T-helper 1 cell (primary cell): Measurements from ENCODE around the gene INPP5A.
"Not testable (repeated sequence)": the region's sequence is repeated elsewhere in the genome, so short reads cannot be mapped to it uniquely, and the experiment has no call there.

Experiments
- DNase-seq, 5 donors: peaks; one replicate each; pipeline ENCODE4 v3.0.0-alpha.2; 2012 to 2020
- total RNA-seq, 4 donors: gene quantifications; one replicate each; lab custom pipeline; 2026; lab: John Stamatoyannopoulos, UW

The INPP5A gene, protein sequence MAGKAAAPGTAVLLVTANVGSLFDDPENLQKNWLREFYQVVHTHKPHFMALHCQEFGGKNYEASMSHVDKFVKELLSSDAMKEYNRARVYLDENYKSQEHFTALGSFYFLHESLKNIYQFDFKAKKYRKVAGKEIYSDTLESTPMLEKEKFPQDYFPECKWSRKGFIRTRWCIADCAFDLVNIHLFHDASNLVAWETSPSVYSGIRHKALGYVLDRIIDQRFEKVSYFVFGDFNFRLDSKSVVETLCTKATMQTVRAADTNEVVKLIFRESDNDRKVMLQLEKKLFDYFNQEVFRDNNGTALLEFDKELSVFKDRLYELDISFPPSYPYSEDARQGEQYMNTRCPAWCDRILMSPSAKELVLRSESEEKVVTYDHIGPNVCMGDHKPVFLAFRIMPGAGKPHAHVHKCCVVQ
- total RNA-seq, result 14.2 to 17.5 (median 15.5) reads per million in 4 donors

DNA sequence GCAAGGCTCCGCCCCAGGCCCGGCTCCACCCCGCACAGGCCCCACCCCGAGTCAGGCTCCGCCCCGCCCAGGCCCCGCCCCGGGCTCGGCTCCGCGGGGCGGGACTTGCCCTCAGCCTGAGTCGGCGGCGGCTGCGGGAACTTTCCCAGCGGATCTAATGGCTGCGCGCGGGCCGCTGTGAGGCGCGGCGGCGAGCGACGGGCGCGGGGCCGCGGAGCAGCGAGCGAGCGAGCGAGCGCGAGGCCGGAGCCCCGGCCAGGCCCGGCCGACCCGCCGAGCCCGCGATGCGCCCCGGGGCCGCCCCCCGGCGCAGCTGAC is at the start of gene INPP5A:
Gene INPP5A (plus strand): TSS at position 104 of the 318 bp plus-strand sequence. CDS start 310 bp downstream, outside the sequence.
- no peak for DNase-seq

DNA sequence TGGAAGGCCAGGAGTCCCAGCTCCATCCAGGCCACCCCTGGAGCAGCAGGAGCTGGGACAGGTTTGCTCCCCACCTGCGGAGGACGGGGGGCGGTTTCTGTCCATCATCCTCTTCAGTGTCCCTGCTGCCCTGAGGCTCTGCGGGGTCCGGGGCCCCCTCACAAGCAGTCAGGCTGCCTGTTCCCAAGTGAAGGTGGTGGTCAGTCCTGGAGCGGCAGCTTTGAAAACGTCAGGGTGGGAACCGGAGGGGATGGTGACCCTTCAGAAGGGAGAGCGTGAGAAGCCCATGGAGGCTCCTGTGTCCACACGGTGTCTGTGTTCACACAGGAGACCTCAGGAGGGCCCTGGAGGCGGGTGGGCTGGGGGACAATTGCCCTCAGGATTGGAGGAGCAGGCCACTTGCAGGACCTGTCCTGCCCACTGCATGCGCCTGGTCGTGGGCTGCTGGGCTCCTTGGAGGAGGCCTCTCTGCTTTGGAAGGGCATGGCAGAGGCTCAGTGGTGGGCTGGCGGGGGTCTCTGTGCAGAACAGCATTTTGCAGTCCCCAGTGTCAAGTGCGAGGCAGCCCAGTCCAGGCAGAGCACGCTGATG is 49.3 kb upstream of the INPP5A start:
- DNase-seq, result no peak

DNA sequence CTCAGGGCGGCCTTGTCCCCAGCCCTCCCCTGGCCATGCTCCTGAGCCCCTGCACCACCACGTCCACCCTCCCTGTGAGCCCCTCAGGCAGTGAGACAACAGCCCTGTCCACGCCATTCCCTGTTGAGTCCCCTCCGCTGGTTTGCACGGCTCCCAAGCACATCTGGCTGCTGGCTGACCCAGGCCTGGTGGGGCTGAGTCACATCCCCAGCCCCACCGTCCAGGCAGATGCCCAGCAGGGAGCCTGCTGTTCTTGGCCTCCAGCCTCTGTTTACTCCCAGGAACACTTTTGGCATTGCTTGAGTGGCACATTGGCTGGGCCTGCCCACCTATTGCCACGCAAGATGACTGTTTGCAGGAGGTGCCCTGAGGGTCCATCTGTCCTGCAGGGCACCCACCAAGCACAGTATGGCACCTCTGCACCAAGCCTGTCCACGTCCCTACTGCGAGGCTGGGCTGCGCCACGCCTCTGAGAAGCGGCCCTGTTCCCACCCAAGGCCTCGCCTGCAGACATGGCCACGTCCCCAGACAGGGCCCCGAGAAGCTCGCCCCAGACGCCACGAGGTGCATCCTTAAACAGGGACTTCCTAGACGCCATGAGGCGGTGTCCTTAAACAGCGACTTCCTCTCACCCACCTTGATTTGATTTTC is 48.4 kb upstream of the INPP5A start:
- DNase-seq, result no peak

DNA sequence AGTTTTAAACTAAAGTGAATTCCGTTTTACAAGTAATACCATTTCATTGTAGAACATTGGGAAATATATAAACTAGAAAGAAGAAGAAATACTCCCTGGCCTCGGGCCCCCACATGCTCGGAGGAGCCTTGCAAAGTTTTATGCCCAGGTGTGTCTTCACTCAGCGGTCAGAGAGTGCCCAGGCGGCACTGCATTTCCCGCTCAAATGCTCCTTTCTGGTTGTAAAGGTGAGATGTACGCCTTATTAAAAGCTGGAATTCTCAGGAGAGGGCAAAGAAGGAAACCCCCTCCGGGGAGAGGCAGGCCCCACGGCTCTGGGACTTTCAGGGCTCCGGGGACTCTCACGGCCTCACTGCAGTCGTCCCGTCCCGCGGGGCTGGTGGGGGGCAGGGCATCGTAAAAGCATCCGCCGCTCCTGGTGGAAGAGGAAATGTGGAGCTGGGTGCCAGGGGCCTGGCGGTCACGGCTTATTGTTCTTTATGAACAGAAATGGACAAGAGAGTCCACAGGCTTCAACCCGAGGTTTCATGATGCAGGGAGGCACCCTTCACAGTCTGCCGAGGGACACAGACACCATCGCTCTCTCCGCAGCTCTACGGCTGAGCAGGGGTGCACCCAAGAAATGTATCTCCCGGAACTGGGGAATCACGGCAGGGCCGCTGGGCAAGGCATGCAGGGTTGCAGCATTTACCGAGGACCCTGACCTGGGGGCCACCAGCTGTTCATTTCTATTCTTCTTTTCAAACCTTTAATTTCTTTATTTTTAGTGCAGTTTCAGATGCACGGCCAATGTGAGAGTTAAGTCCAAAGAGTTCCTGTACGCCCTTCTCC is 47.7 kb upstream of the INPP5A start:
- DNase-seq, result no peak

DNA sequence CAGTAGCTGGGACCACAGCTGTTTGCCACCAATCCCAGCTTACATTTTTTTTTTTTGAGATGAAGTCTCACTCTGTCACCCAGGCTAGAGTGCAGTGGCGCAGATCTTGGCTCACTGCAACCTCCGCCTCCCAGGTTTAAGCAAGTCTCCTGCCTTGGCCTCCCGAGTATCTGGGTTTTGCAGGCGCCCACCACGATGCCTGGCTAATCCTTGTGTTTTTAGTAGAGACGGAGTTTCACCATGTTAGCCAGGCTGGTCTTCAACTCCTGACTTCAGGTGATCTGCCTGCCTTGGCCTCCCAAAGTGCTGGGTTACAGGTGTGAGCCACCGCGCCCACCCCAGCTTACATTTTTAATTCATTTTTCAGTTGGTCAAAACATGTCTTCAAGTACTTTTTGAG is 46.1 kb upstream of the INPP5A start:
- DNase-seq, result not testable (repeated sequence)

DNA sequence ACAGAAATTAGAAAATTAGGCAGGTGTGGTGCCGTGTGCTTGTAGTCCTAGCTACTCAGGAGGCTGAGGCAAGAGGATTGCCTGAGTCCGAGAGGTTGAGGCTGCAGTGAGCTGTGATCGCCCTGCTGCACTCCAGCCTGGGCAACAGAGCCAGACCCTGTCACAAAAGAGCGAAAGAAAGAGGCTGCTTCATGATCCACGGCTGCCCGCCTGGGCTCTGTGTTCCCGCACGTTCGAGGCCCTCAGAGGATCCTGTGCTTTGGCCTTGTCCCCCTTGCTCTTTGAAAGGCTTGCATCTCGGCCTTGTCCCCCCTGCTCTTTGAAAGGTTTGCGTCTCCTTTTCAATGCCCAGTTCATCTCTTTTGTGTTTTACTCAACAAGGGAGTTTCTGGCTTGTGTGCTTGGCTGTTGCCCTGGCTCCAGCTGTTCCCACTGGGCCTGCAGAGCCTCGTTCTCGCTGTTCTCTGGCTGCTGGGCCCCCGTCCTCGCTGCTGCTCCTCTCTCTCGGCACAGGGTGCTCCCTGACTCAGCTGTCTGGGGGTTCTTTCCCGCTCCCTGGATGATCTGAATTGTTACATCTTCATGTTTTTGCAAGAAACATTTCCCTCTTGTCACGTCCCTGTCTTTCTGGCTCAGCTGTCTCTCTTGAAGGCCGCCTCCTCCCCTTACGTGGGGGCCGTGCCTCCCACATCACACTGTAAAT is 45.1 kb upstream of the INPP5A start:
- DNase-seq, result no peak

DNA sequence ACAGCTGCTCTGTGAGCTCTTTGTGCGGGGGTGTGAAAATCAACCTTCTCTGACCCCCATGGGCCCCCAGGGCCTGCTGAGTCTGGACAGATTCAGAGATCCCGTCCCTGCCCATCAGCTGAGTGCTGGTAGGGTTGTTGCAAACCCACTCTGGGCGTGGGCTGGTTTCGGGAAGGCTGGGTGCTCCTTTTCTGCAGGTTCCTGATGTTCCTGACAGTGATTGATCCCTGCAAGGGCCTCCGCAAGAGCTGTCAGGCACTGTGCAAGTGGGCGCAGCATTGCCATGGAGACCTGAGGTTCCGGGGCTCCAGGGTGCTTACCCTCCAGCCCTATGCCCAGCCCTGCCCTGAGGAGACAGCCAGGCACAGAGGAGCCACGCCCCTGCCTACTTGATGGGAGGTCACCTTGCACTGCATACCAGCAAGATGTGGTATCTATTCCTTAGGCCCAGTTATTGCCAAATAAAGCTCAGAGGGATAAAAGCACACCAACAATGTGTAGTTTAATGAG is 44.3 kb upstream of the INPP5A start:
- no peak for DNase-seq

DNA sequence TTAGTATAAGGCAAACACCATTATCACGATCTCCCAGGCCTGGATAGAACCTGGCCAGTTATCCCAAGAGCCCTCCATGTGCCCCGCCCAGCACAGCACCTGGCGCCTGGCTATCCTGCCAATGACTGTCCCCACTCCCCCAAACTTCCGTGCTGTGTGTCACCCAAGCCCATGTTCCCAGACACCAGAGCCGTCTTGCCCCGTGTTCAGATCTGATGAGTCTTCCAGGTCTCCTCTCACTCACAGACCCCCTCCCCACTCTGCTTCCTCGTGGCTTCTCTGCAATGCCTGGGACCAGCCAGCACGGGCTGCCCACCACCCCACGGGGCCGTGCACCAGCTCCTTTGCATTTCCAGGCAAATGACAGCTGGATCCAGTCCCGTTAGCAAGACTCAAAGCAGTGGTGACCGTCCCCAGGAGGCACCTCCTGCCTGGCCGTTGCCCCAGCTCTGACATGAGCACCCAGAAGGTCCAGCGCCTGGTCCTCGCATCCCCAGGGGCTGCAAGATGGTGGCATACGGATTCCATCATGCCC is 43.8 kb upstream of the INPP5A start:
- no peak for DNase-seq

DNA sequence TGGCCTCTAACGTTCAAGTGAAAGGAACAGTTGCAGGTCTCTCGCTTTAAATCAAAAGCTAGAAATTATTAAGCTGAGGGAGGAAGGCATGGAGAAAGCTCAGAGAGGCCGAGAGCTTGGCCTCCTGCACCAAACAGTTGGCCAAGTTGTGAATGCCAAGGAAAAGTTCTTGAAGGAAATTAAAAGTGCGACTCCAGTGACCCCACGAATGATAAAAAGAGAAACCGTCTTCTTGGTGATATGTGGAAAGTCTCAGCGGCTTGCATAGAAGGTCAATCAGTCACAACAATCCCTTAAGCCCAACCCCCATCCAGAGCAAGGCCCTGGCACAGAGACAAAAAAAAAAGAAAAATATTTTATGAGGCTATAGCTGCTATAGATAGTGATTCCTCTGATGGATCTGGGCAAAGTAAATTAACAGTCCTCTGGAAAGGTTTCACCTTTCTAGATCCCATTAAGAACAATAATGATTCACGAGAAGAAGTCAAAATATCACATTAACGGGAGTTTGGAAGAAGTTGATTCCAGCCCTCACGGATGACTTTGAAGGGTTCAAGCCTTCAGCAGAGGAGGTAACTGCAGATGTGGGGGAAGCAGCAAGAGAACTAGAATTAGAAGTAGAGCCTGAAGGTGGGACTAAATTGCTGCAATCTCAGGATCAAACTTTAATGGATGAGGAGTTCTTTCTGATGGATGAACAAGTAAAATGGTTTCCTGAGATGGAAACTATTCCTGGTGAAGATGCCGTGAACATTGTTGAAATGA is 42.5 kb upstream of the INPP5A start:
- no peak for DNase-seq

DNA sequence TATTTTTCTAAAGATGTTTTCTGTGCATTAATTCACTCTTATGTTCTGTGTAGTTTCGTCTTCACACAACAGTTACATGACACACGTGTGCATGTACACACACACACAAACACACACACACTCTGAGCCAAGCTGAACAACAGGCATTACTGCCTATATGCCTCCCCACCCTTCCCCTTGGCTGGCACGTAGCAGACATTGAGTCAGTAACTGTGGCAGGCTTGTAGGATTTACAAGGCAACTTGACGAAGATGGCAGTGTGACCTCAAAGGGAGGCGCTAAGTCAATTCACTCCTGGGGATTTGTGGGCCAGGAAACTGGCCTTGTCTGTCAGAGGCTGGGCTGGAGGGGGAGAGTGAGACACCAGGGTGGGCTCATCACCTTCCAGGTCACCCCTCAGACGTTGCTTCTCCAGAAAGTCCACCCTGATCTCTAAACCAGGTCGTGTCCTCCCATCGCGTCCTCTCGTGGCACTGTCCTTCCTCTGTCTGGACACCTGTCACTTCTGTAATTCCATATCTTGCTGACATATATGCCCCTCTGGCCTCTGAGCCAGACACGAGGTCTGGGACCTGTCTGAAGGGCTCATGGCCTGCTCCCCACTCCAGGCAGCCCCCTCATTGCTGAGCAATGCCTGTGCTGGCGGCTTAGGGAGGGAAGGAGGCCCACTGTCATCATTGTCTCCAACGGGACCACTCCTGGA is 41.1 kb upstream of the INPP5A start:
- DNase-seq, result no peak

DNA sequence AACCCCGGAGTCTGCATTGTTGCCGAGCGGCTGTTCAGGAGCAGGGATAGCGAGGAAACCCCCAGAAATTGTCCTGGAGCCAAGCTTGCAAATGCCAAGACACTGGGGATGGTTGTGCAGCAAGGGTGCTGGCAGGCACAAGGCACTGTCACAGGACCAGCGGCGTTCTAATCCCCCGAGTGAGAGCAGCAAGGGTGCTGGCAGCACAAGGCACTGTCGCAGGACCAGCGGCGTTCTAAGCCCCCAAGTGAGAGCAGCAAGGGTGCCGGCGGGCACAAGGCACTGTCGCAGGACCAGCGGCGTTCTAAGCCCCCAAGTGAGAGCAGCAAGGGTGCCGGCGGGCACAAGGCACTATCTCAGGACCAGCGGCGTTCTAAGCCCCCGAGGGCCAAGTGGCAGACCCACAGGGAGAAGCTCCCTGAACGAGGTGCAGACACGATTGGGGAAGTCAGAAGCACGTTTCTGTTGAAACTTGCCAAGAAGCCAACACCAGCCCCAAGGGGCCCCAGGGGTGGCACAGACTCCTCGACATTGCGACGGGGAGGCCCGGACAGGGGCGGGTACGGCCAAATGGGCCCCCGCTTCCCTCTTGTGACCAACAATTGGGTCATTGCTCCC is 40.4 kb upstream of the INPP5A start:
- no peak for DNase-seq

DNA sequence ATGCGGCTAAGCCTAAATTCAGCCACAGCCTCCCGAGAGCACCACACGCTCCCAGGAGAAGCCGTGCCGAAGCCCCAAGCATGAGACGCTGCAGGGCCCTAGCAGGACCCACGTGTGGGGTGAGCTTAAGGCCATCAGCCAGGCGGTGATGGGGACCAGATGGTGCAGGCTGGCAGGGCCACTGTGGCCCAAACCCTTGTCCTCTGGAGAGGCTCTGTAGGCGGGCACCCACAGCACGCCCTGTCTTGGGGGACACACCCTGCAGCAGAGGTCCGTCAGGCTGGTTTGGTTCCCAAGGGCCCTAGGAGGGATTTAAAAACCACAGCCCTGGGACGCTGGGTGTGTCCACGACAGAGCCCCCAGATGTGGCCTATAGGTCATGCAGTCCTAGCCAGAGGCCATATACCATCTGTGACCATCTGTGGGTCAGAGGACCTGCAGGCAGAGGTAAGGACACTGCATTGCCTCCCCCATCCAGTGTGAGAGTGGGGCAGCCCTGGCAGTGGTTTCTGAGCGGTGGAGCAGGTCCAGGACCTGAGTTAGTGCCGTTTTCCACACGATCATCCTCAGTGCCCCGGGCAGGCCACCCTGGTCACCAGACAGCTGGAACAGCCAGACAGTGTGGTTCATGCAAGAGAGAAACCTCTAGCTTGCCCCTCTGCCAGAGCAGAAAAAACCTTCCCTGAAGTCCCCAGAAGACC is 39.6 kb upstream of the INPP5A start:
- no peak for DNase-seq

DNA sequence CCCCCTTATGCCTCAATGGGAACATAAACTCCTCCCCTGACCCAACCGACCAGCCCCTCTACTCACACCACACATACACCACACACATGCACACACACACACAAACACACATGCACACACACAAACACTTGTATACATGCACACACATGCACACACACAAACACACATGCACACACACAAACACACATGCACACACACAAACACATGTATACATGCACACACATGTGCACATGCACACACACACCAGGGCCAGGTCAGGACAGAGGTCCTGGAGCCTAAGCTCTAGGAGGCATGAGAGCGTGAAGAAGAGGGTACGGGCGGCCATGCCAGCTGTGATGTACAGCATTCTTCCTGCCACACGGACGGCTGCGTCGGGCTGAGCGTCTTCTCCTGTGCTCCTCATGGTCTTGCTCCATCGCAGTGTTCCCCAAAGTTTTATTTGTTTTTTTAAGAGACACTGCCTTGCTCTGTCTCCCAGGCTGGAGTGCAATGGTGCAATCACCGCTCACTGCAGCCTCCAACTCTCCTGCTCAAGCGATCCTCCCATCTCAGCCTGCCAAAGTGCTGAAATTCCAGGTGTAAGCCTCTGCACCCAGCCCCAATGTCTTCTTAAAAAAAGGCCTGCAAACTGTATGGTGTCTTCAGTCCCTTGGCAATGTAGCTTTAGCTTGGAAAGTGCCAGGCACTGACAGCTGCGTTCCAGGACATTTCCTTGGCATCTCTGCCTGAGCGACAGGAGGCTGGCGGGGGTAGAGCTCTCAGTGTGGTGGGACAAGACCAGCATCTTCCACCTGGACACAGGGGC is 38.8 kb upstream of the INPP5A start:
- DNase-seq, result no peak

DNA sequence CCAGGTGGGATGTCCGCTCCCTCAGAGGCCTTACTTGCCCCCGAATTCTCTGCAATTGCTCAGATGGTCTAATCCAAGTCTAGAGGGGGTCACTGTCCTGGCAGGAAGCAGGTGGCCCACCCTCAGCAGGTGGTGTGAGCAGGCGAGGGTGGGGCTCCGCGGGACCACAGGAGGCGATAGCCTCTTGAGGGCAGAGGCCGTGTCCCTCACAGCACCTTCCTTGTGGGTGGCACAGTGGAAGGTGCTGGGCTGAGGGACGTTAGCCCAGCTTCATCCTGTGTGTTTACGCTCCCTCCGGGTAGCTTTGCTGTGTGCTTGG is 38.3 kb upstream of the INPP5A start:
- no peak for DNase-seq

DNA sequence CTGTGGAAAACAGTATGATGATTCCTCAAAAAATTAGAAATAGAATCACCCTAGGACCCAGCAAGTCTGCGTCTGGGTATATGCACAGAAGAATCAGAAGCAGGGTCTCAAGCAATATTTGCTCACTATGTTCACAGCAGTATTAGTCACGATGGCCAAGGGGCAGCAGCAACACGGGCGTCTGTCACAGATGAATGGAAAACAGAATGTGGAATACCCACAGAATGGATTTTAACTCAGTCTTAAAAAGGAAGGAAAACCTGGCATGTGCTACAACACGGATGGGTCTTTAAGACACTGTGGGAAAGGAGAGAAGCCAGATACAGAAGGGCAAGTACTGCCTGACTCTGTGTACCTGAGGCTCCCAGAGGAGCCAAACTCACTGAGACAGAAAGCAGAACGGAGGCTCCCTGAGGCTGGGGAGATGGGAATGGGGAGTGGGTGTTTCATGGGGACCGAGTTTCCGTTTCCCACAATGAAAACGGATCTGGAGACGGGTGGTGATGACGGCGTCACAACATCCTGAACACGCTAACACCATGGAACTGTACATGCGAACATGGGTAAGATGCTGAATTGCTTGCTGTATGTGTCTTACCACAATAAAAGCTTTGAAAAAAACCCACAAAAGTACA is 36.7 kb upstream of the INPP5A start:
- no peak for DNase-seq

DNA sequence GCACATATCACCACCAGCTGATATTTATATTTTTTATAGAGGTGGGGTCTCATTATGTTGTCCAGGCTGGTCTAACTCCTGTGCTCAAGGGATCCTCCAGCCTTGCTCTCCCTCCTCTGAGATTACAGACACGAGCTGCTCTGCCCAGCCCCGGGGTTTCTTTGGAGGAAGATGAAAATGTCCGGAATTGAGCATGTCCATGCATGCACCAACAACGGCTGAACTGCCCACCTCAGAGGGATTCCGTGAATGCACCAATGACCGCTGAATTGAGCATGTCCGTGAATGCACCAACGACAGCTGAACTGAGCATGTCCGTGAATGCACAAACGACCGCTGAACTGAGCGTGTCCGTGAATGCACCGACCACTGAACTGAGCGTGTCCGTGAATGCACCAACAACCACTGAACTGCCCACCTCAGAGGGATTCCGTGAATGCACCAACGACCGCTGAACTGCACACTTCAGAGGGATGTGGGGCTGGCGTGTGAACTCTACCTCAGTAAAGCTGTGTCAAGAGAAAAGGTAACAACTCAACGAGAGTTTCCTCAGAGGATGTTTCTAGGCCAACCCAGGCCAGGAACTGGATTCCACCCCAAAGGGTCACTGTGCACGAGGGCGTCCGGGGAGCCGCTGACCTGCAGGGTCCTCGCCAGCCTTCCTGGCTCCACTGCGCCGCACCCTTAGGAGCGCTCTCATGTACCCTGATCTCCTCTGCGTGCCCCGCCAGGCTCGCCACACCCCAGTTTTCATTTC is 34.9 kb upstream of the INPP5A start:
- DNase-seq, result no peak
